GM19240 (cell line): ENCODE results near the gene GNL3.
"Not testable (repeated sequence)": the region's sequence is repeated elsewhere in the genome, so short reads cannot be mapped to it uniquely, and the experiment has no call there.

ENCODE experiments used
- DNase-seq: peaks from one replicate; pipeline ENCODE4 v3.0.0; 2011; ENCODE audit warnings: low spot score; ENCODE audit not compliant: insufficient read length

GNL3 gene

DNA sequence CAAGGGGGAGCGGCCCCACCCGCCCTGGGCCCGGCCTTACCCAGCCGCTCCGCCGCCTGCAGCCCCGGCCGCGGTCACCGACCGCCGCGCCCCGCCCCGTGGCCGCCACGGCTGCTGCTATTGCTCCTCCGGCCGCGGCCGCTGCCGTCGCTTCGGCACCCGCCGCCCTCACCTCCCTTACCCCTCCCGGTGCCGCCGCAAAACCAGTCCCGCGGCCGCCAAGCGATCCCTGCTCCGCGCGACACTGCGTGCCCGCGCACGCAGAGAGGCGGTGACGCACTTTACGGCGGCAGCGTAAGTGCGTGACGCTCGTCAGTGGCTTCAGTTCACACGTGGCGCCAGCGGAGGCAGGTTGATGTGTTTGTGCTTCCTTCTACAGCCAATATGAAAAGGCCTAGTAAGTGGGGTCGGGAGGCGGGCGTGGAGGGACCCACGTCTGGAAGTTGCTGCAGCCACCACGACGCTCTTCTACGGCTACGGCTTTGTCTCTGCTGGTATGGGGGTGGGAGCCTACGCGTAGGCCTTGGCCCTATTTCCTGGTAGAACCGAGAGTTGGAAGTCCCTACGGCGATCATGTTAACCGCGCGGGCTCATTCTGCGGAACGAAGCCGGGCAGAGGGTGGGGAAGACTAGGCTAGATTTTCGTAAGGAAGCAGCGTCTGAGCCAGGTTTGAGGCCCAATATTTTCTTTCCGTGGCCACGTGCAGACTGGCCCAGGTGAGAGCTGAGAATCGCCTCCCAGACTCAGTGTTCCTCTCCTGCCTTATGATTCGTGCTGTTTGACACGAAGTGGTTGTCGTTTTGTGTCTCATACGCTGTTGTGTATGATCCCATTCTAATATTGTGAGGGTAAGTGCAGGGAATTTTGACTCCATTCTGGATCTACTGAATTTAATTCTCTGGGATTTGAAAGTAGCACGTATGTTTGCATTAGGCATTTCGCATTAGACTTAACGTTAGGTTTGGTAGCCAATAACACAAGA lies at the start of gene GNL3, which contains the start of gene PBRM1:
Gene GNL3, plus strand, starts transcription at position 324 of the 983 bp plus-strand sequence. Its CDS starts 61 bp downstream, at position 385.
Gene PBRM1, minus strand, starts transcription at position 205 of the 983 bp plus-strand sequence.
- DNase-seq, result peak; percentile 86

- DNase-seq, result no peak
These were observed 49.2 kb upstream of the GNL3 start for GRCh38 chr3:52636673-52637072.

GRCh38 chr3:52645549-52645948 lies 40.3 kb upstream of the GNL3 start:
- no peak for DNase-seq

DNA sequence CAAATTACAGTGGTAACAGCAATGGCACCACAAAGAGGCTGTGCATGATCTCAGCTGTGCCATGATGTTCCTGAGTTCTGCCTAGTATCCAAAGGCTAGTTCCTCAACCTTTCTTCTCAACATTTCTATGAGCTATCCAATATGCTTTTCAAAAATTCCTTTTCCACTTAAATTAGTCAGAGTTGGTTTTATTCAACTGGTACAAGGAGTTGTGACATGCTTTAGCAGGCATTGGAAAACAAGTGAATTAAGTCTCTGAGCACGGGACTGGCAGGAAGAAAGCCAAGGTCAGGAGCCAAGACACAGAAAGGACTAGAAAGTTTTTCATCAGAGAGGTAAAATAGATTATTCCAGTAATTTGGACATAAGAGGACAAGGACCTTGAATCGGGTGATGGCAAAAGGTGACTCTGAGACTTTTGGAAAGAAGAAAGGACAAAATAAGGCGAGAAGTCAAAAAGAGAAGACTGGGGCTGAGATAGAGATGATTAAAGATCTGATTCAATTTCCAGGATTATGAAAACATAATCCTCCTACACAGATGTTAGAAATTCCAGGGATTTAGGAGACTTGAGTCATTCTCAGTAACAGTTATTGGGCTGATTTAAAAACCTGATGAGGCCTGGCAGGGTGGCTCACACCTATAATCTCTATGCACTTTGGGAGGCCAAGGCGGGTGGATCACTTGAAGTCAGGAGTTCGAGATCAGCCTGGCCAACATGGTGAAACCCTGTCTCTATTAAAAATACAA lies 36.2 kb upstream of the GNL3 start:
- no peak for DNase-seq

DNA sequence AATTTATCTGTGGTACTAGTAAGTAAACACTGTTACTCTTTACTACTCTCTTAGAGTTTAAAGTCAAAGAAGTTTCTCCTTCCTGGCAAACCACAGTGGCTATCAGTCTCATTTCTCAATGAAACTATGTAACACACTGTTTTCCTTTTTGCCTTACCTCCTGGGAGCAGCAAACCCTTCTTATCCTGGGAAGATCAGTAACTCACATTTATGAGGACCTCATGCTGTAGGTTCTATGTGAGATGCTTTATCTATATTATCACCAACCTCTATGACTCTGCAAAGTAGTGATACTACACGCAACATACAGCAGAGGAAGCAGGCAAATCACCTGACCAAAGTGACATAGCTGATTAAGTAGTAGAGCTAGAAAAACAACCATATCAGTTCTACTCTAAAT lies 35.4 kb upstream of the GNL3 start:
- no peak for DNase-seq

DNA sequence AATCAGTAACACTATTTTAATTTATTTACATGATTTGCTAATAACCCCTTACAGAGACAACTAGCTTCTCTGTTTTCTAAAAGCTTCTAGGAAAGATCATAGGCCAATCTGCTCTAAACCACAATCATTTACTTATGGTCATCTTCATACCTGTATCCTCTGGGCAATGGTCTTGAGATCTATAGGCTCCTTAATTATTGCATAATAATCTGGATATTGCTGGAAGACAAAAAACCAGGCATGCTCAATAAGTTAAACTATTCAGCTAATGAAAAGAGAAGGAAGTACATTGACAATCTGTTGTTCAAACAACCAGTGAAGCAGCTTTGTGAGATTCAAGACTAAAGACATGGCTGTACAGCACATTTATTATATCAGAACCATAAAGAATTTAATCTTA lies 34.2 kb upstream of the GNL3 start:
- no peak for DNase-seq

DNA sequence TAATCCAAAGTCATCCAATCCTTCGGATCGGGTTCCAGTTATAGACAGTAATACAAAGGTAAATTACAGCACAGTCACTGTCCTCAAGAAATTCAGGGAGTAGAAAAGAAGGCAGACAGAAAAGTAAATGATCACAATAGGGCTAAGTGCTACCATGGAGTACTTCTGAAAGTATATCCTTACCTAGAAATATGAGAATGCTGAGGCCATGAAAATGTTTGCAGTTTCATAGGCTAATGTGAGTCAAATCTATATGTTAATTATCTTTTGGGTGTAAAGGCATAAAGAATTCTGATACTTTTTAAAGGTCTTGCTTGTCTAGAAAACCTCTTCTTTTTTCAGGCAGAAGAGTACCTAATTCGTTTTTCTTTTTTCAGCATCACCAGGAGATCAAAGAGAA lies 29.9 kb upstream of the GNL3 start:
- DNase-seq, result no peak

DNA sequence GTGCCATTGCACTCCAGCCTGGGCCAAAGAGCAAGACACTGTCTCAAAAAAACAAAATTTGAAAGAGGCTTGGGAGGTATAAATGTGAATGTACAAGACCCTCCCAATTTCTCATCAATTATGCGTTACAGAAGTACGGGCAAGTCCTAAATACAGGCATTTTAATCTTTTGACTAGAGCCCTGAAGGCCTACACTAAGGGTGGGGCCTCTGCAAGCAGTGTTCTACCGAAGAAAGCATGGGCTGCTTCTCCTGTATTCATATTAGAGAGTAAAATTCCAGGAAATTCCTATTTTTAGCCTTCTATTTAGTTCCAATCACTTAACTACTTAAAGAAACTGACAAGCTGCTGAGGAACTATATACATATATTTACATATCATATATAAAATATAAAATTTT lies 25.8 kb upstream of the GNL3 start:
- DNase-seq, result no peak

- no peak for DNase-seq
These were observed 22.7 kb upstream of the GNL3 start for GRCh38 chr3:52663098-52663497.

DNA sequence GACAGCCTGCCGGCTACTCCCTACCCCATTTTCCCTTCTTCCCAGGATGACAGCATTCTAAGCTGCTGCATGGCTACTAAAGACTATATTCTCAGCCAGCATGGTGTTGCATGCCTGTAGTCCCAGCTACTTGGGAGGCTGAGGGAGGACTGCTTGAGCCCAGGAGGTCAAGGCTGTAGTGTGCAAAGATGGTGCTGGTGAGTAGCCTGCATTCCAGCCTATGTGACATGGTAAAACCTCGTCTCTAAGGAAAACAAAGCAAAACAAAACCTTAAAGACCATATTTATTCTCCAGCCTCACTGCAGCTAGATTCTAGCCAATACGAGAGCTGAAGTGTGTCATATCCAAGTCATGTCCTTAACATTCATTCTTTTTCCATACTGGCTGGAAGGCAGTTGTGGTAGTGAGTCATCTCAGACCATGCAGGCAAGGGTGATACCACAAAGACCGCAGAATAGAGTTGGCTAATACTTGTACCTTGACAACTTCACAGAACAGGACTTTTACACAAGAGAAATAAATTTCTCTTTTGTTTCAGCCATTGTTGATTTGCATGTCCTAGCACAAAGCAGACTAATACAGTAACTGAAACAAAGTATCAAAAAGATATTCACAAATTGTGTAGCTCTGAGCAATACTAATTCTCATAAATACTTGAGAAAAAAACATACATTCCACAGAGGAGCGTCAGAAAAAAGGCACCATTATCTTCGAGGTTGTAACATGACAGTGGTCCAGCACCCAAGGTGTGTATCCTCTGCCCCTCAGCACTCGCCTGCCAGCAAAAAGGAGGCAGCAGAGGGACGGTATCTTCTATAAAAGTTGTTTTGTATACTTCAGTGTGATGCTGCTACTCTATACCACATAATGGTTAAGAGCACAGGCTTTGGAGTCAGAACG lies 15.0 kb upstream of the GNL3 start:
- DNase-seq, result peak; percentile 14

- DNase-seq, result no peak
These were observed 14.2 kb upstream of the GNL3 start for GRCh38 chr3:52671676-52672075.

DNA sequence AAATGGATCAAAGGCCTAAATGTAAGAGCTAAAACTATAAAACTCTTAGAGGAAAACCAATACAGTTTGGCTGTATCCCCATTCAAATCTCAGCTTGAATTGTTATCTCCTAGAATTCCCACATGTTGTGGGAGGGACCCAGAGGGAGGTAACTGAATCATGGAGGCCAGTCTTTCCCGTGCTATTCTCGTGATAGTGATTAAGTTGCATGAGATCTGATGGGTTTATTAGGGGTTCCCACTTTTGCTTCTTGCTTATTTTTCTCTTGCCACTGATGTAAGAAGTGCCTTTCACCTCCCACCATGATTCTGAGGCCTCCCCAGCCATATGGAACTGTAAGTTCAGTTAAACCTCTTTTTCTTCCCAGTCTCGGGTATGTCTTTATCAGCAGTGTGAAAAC lies 9.6 kb upstream of the GNL3 start:
- DNase-seq, result not testable (repeated sequence)

GRCh38 chr3:52678265-52679198 lies 7.3 kb upstream of the GNL3 start:
- DNase-seq, result no peak

GRCh38 chr3:52679199-52679538 lies 6.7 kb upstream of the GNL3 start:
- no peak for DNase-seq

GRCh38 chr3:52679811-52680210 lies 6.0 kb upstream of the GNL3 start:
- DNase-seq, result no peak

- no peak for DNase-seq
These were observed 4.2 kb upstream of the GNL3 start for GRCh38 chr3:52681596-52681995.

DNA sequence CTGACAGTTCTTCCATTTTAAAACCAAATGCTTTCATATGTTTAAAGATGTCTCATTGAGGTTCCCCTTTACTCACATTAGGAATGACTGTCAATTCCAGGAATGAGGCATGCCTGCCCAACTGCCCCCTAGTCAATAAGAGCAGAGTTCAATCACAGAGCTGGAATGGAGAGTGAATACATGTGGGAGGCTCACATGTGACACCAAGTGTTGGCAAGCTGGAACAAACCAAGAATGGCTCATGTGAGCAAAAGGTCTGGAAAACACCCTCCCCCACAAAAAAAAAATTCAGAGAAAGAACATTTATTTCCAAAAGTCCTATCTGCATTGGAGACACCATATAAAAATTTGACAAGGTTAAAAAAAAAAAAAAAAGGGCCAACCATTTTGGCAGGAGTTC lies 3.8 kb upstream of the GNL3 start:
- no peak for DNase-seq

GRCh38 chr3:52683611-52684010 lies 2.2 kb upstream of the GNL3 start:
- DNase-seq, result no peak

- DNase-seq, result no peak
These were observed 1.6 kb upstream of the GNL3 start for GRCh38 chr3:52684184-52684583.

GRCh38 chr3:52685285-52685708 lies 535 bp upstream of the GNL3 start:
- peak; percentile 87 for DNase-seq
